ENCODE results near the gene TRIM39. TPM values are rescaled to one million over a fixed set of nuclear protein-coding genes. Genes with fewer than 3 reads are reported as not detected.
"Not testable (repeated sequence)": the region's sequence is repeated elsewhere in the genome, so short reads cannot be mapped to it uniquely, and the experiment has no call there.

Gene TRIM39
- total RNA-seq, 1 experiment from 2014 or later = 24.9 TPM

- no peak for TF ChIP-seq NR2C2 (CRISPR knock-in tag; IDR thresholded peaks at IDR 0.05)
- TF ChIP-seq HMGA2 (CRISPR knock-in tag; IDR thresholded peaks at IDR 0.05) = no peak
- TF ChIP-seq ELF4 (CRISPR knock-in tag; IDR thresholded peaks at IDR 0.05; ENCODE audit: low read depth) = no peak
- TF ChIP-seq, protein P1, sequence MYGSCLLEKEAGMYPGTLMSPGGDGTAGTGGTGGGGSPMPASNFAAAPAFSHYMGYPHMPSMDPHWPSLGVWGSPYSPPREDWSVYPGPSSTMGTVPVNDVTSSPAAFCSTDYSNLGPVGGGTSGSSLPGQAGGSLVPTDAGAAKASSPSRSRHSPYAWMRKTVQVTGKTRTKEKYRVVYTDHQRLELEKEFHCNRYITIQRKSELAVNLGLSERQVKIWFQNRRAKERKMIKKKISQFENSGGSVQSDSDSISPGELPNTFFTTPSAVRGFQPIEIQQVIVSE (CRISPR knock-in tag; IDR thresholded peaks at IDR 0.05; ENCODE audit: borderline replicate concordance) = no peak
- TF ChIP-seq ARID4B (CRISPR knock-in tag; IDR thresholded peaks at IDR 0.05; ENCODE audit: borderline replicate concordance) = no peak
Observed at GRCh38 chr6:30364591-30364990, 37.9 kb downstream of the TRIM39 start (continued).

DNA sequence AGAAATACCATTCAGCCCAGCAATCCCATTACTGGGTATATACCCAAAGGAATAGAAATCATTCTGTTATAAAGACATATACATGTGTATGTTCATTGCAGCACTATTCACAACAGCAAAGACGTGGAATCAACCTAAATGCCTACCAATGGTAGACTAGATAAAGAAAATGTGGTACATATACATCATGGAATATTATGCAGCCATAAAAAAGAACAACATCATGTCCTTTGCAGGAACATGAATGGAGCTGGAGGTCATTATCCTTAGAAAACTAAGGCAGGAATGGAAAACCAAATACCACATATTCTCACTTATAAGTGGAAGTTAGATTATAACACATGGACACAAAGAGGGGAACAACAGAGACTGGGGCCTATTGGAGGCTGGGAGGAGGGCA, 42.6 kb downstream of the TRIM39 start:
- POLR2A ChIA-PET; H3K4me1 Mint-ChIP-seq; H3K27ac Mint-ChIP-seq; ATAC-seq; CTCF ChIA-PET; H3K36me3 Mint-ChIP-seq; DNase-seq (ENCODE audit: low spot score); H3K4me3 Mint-ChIP-seq: not testable (repeated sequence)
- H3K9me3 Mint-ChIP-seq = peaks cover 20% of the 10 kb centered on the region
- peaks cover 24% of the 10 kb centered on the region for H3K27me3 Mint-ChIP-seq (ENCODE audit: low read depth)

- ChIA-PET CTCF (no interaction called here), POLR2A (no interaction called here)
- no peak overlapping the region for H3K27ac Mint-ChIP-seq
- no peaks in the 10 kb centered on the region for H3K36me3 Mint-ChIP-seq
- H3K4me1 Mint-ChIP-seq = no peaks in the 10 kb centered on the region
- no peak for TF ChIP-seq ESRRA (CRISPR knock-in tag; IDR thresholded peaks at IDR 0.05; ENCODE audit: borderline replicate concordance)
- TF ChIP-seq ETV6 (CRISPR knock-in tag; IDR thresholded peaks at IDR 0.05) = no peak
- no peak for TF ChIP-seq ZNF317 (CRISPR knock-in tag; IDR thresholded peaks at IDR 0.05; ENCODE audit: borderline replicate concordance, low read depth)
- no peak for TF ChIP-seq ZNF396 (CRISPR knock-in tag; IDR thresholded peaks at IDR 0.05; ENCODE audit: borderline replicate concordance)
- no peak for TF ChIP-seq JAZF1 (CRISPR knock-in tag; IDR thresholded peaks at IDR 0.05)
- TF ChIP-seq ERG (CRISPR knock-in tag; IDR thresholded peaks at IDR 0.05) = no peak
- TF ChIP-seq MAX (CRISPR knock-in tag; IDR thresholded peaks at IDR 0.05) = no peak
- TF ChIP-seq FOXP1 (CRISPR knock-in tag; IDR thresholded peaks at IDR 0.05; ENCODE audit: borderline replicate concordance) = no peak
- TF ChIP-seq, protein P2, sequence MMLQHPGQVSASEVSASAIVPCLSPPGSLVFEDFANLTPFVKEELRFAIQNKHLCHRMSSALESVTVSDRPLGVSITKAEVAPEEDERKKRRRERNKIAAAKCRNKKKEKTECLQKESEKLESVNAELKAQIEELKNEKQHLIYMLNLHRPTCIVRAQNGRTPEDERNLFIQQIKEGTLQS (CRISPR knock-in tag; conservative IDR thresholded peaks at IDR 0.05) = no peak
- no peak for TF ChIP-seq PREB (CRISPR knock-in tag; IDR thresholded peaks at IDR 0.05; ENCODE audit: borderline replicate concordance)
- no peak for TF ChIP-seq RORB (CRISPR knock-in tag; IDR thresholded peaks at IDR 0.05)
- no peak for TF ChIP-seq CBFB (CRISPR knock-in tag; IDR thresholded peaks at IDR 0.05; ENCODE audit: low read depth)
- TF ChIP-seq AR (CRISPR knock-in tag; IDR thresholded peaks at IDR 0.05) = no peak
- no peak for TF ChIP-seq FOXP4 (CRISPR knock-in tag; IDR thresholded peaks at IDR 0.05)
- DNase-seq (ENCODE audit: low spot score) = no peak
- no peak overlapping the region for H3K4me3 Mint-ChIP-seq
- peaks cover 65% of the 10 kb centered on the region for H3K27me3 Mint-ChIP-seq (ENCODE audit: low read depth)
- H3K9me3 Mint-ChIP-seq = no peaks in the 10 kb centered on the region
- no peak for ATAC-seq
Observed at GRCh38 chr6:30378290-30378937, 51.7 kb downstream of the TRIM39 start.
